Adrenal gland (tissue), 12 donors: Measurements from ENCODE around the gene MPL. TPM values are rescaled to one million over a fixed set of nuclear protein-coding genes. Genes with fewer than 3 reads are reported as not detected.

Experiments
- DNase-seq, 7 donors: peaks; one replicate each; pipeline ENCODE4 v3.0.0-alpha.2; 2019 to 2020
- H3K27ac ChIP-seq, 5 donors: fragments of 200-600 bp; sonication (generic) in 4 of 5; 1 replicate in 3 of 5; 2 replicates in 2 of 5; pipeline versions ENCODE4 v1.5.1 to v1.8.0; 2016 to 2020; ENCODE audit warnings: mild to moderate bottlenecking in 1 of 5
- H3K27me3 ChIP-seq: fragments of 200-600 bp; 2 replicates; pipeline ENCODE4 v1.8.0; 2021
- H3K36me3 ChIP-seq, 2 donors: fragments of 200-600 bp; replicated peaks in 1 of 2; 1 replicate in 1 of 2; 2 replicates in 1 of 2; pipeline versions ENCODE4 v1.5.1 to v1.8.0; 2018 to 2022
- H3K4me1 ChIP-seq, 2 donors: fragments of 200-600 bp; replicated peaks in 1 of 2; 1 replicate in 1 of 2; 2 replicates in 1 of 2; pipeline versions ENCODE4 v1.5.1 to v1.8.0; 2018 to 2021
- H3K4me3 ChIP-seq, 4 donors: fragments of 200-600 bp; sonication (generic) in 3 of 4; one replicate each; pipeline ENCODE4 v1.5.1; 2016 to 2018
- H3K9me3 ChIP-seq, 3 donors: fragments of 200-600 bp; sonication (generic) in 1 of 3; replicated peaks in 1 of 3; 1 replicate in 2 of 3; 2 replicates in 1 of 3; pipeline versions ENCODE4 v1.5.1 to v1.8.0; 2016 to 2021
- CTCF ChIP-seq, 6 experiments: fragments of 450-650 bp in 4 of 6; fragments of 200-600 bp in 2 of 6; sonication (generic) in 1 of 6; IDR thresholded peaks; 1 replicate in 5 of 6; 2 replicates in 1 of 6; pipeline versions ENCODE4 v1.5.1 to v1.8.0; 2016 to 2021; ENCODE audit warnings: antibody characterized with exemption in 6 of 6, mild to moderate bottlenecking in 2 of 6, moderate library complexity in 1 of 6
- POLR2A ChIP-seq, 2 donors: fragments of 450-650 bp; IDR thresholded peaks; one replicate each; pipeline ENCODE4 v1.6.1; 2017; ENCODE audit warnings: antibody characterized with exemption in 2 of 2, mild to moderate bottlenecking in 2 of 2, moderate library complexity in 1 of 2
- WGBS, 4 donors: extraction: QIAGEN DNeasy Blood & Tissue Kit in 2 of 4; methylation state at CpG; one replicate each; pipeline versions ENCODE4 v1.1.5 to v1.1.7; 2013 to 2017; 5-methylcytosine and 5-hydroxymethylcytosine counted together
- intact Hi-C, 2 donors: fragments of 100-400 bp; cut with DNase I; formaldehyde crosslinking; loops; one replicate each; pipeline versions ENCODE4 v1.14.1 to v1.15.0; 2022 to 2023
- polyA plus RNA-seq, 3 donors: library from polyadenylated mRNA; stranded (reverse); fragments of 200-250 nt in 2 of 3; fragments of 350-450 nt in 1 of 3; fragmentation: Illumina TruSeq in 1 of 3; extraction: RNeasy Lipid Tissue Mini Kit (QIAGEN cat#74804) in 1 of 3; gene quantifications; one replicate each; pipeline ENCODE4 v1.2.3, GENCODE V29; 2013 to 2014
- total RNA-seq, 9 donors: library from RNA; depleted of rRNA in 4 of 9; stranded (reverse); fragments of >200 nt in 4 of 9; fragments of 120-200 nt in 1 of 9; fragmentation: NEBNext Ultra II Directional in 1 of 9; extraction: Animal tissue kit (Norgen Biotek cat#: 25700) in 1 of 9; gene quantifications; one replicate each; pipeline versions ENCODE4 v1.1.0 to v1.2.4, GENCODE V29; 2013 to 2023
- donor health status: healthy with polysubstance abuse.
- donor health status: Bipolar disorder and iron deficiency.
- donor health status: DM: yes; HTN: yes; CAD: no.
- donor health status: DM: no; HTN: no; CAD: no.
- donor health status: DM: no; HTN: no; CAD: no.
- donor health status: DM: yes; HTN: yes; CAD: no.

The MPL gene
- total and polyA plus RNA-seq, 12 donors: 0.11 to 0.61 (median 0.31) TPM; not detected in 6

GRCh38 chr1:43370564-43370963 lies 32.9 kb downstream of the MPL start:
- Histone ChIP-seq H3K27ac (no peak overlapping the region), H3K4me3 (no peak overlapping the region), H3K27me3 (no peaks in the 10 kb centered on the region), H3K36me3 (no peaks in the 10 kb centered on the region), H3K4me1 (peaks cover 15 to 37% of the 10 kb centered on the region in 2 donors), H3K9me3 (no peaks in the 10 kb centered on the region)
- WGBS, 4 donors: 89 to 90% (median 89%) methylated on average over 4 of the region's 4 CpGs
- intact Hi-C loops: no loop called here
- DNase-seq: no peak
- TF ChIP-seq POLR2A (IDR thresholded peaks at IDR 0.05): no peak
- no peak for TF ChIP-seq CTCF (IDR thresholded peaks at IDR 0.05)

- H3K36me3 ChIP-seq: no peaks in the 10 kb centered on the region
- no peak for DNase-seq
- H3K27ac ChIP-seq: no peak overlapping the region
- TF ChIP-seq CTCF (IDR thresholded peaks at IDR 0.05) (no peak), POLR2A (IDR thresholded peaks at IDR 0.05) (no peak)
- WGBS, 4 donors: 94 to 100% (median 96%) methylated on average over 5 of the region's 5 CpGs
- intact Hi-C loops: no loop called here
- H3K4me3 ChIP-seq: no peak overlapping the region
- no peaks in the 10 kb centered on the region for H3K9me3 ChIP-seq
- peaks cover 6 to 24% of the 10 kb centered on the region in 2 donors for H3K4me1 ChIP-seq
- H3K27me3 ChIP-seq: no peaks in the 10 kb centered on the region
Observed at GRCh38 chr1:43372172-43372571, 34.6 kb downstream of the MPL start.

GRCh38 chr1:43373066-43373940 lies 35.7 kb downstream of the MPL start:
- Histone ChIP-seq H3K4me3 (no peak overlapping the region), H3K27me3 (no peaks in the 10 kb centered on the region), H3K36me3 (no peaks in the 10 kb centered on the region), H3K9me3 (no peaks in the 10 kb centered on the region), H3K4me1 (peaks cover 6 to 23% of the 10 kb centered on the region in 2 donors), H3K27ac (peak overlapping the region in 2 of 5 donors; percentile 23 to 55)
- no peak for TF ChIP-seq CTCF (IDR thresholded peaks at IDR 0.05)
- no peak for TF ChIP-seq POLR2A (IDR thresholded peaks at IDR 0.05)
- peak in 3 of 7 donors; percentile 47 to 53 (median 49) for DNase-seq
- intact Hi-C loops: no loop called here
- 31 to 45% (median 38%) methylated on average over 4 of the region's 4 CpGs for WGBS, 4 donors

GRCh38 chr1:43376723-43377235 lies 39.2 kb downstream of the MPL start:
- peaks cover 0 to 16% of the 10 kb centered on the region in 2 donors for H3K4me1 ChIP-seq
- no peaks in the 10 kb centered on the region for H3K27me3 ChIP-seq
- intact Hi-C loops: no loop called here
- 84 to 96% (median 93%) methylated on average over 7 of the region's 7 CpGs for WGBS, 4 donors
- no peaks in the 10 kb centered on the region for H3K9me3 ChIP-seq
- H3K36me3 ChIP-seq: peaks cover 0 to 4% of the 10 kb centered on the region in 2 donors
- no peak for DNase-seq
- TF ChIP-seq POLR2A (IDR thresholded peaks at IDR 0.05) (no peak), CTCF (IDR thresholded peaks at IDR 0.05) (no peak)
- no peak overlapping the region for H3K27ac ChIP-seq
- H3K4me3 ChIP-seq: no peak overlapping the region
